IMR-90 (cell line): ENCODE data around the gene ARNT2. TPM values are rescaled to one million over a fixed set of nuclear protein-coding genes. Genes with fewer than 3 reads are reported as not detected.
A peak's percentile ranks its signal among the peaks of the same experiment; 100 is the strongest.

Source experiments
- ATAC-seq: fragments of 200-7000 bp; cut with Tn5 transposase; 2 replicates; pipeline ENCODE4 v1.9.1; 2020; ENCODE audit warnings: low read depth, mild to moderate bottlenecking, moderate library complexity
- BruUV-seq: library from RNA; stranded (reverse); fragments of 400-500 nt; replicated peaks from 2 replicates; lab custom pipeline; 2021; lab: Mats Ljungman, UMichigan
- CTCF ChIA-PET: fragments of 300-600 bp; formaldehyde crosslinking; extraction: SDS; loops from one replicate; lab custom pipeline; 2021; ENCODE audit warnings: antibody characterized with exemption; lab: Yijun Ruan, JAX
- POLR2A ChIA-PET: fragments of 300-600 bp; sonication (Branson Sonifier 250); formaldehyde crosslinking; loops from one replicate; lab custom pipeline; 2022; ENCODE audit warnings: antibody characterized with exemption; ENCODE audit not compliant: unreplicated experiment; lab: Charles Lee
- DNase-seq: peaks from one replicate; pipeline ENCODE4 v3.0.0; 2013
- H2AFZ ChIP-seq: replicated peaks from 2 replicates; pipeline ENCODE3; 2013; ENCODE audit warnings: low read length, mild to moderate bottlenecking; ENCODE audit not compliant: poor library complexity
- H2AK5ac ChIP-seq: 2 replicates; pipeline ENCODE4 v1.6.1; 2013; ENCODE audit warnings: low read depth, low read length, inconsistent platforms
- H2AK9ac ChIP-seq: replicated peaks from 2 replicates; pipeline ENCODE3; 2013; ENCODE audit warnings: mild to moderate bottlenecking, low read depth, low read length, moderate library complexity; ENCODE audit not compliant: poor library complexity
- H2BK120ac ChIP-seq: 2 replicates; pipeline ENCODE4 v1.6.1; 2013; ENCODE audit warnings: low read depth, low read length, inconsistent platforms
- H2BK15ac ChIP-seq: 3 replicates; pipeline ENCODE4 v1.6.1; 2013; ENCODE audit warnings: low read depth, low read length, inconsistent platforms
- H2BK20ac ChIP-seq: 2 replicates; pipeline ENCODE4 v1.6.1; 2013; ENCODE audit warnings: low read depth, mild to moderate bottlenecking, inconsistent platforms, low read length, moderate library complexity
- H2BK5ac ChIP-seq: 2 replicates; pipeline ENCODE4 v1.6.1; 2013; ENCODE audit warnings: mild to moderate bottlenecking, low read depth, low read length, inconsistent platforms; ENCODE audit not compliant: poor library complexity, severe bottlenecking
- H3K14ac ChIP-seq: replicated peaks from 2 replicates; pipeline ENCODE4 v1.6.1; 2013; ENCODE audit warnings: low read depth, low read length, inconsistent platforms
- H3K18ac ChIP-seq: 2 replicates; pipeline ENCODE4 v1.6.1; 2013; ENCODE audit warnings: low read depth, low read length, control low read depth
- H3K23ac ChIP-seq: 2 replicates; pipeline ENCODE4 v1.6.1; 2013; ENCODE audit warnings: low read depth, low read length, inconsistent platforms
- H3K27ac ChIP-seq: 2 replicates; pipeline ENCODE4 v1.5.1; 2013; ENCODE audit warnings: mild to moderate bottlenecking, control low read depth, low read length; ENCODE audit not compliant: insufficient read depth
- H3K27me3 ChIP-seq: 2 replicates; pipeline ENCODE4 v1.6.1; 2013; ENCODE audit warnings: low read length; ENCODE audit not compliant: control insufficient read depth, insufficient read depth
- H3K36me3 ChIP-seq: 2 replicates; pipeline ENCODE4 v1.6.1; 2013; ENCODE audit warnings: low read length, mixed read lengths; ENCODE audit not compliant: control insufficient read depth, insufficient read depth
- H3K4ac ChIP-seq: 2 replicates; pipeline ENCODE4 v1.6.1; 2013; ENCODE audit warnings: low read depth, low read length, inconsistent platforms
- H3K4me1 ChIP-seq: 2 replicates; pipeline ENCODE4 v1.6.1; 2013; ENCODE audit warnings: low read length, mixed read lengths; ENCODE audit not compliant: control insufficient read depth, insufficient read depth
- H3K4me2 ChIP-seq: 2 replicates; pipeline ENCODE4 v1.6.1; 2013; ENCODE audit warnings: low read depth, mild to moderate bottlenecking, control low read depth, low read length, moderate library complexity
- H3K4me3 ChIP-seq: 2 replicates; pipeline ENCODE4 v1.5.1; 2013; ENCODE audit warnings: low read depth, mild to moderate bottlenecking, control low read depth, low read length, moderate library complexity; ENCODE audit not compliant: insufficient read depth
- H3K56ac ChIP-seq: 2 replicates; pipeline ENCODE4 v1.6.1; 2013; ENCODE audit warnings: low read length, inconsistent platforms; ENCODE audit not compliant: insufficient read depth; ENCODE audit errors: extremely low read depth
- H3K79me1 ChIP-seq, 2 experiments: 2 replicates each; pipeline ENCODE4 v1.6.1; 2013; ENCODE audit warnings: low read length in 2 of 2, inconsistent platforms in 1 of 2, low read depth in 1 of 2
- H3K9ac ChIP-seq: 2 replicates; pipeline ENCODE4 v1.6.1; 2013; ENCODE audit warnings: low read depth, low read length, control low read depth
- H3K9me1 ChIP-seq: 2 replicates; pipeline ENCODE4 v1.6.1; 2013; ENCODE audit warnings: low read length, inconsistent platforms; ENCODE audit not compliant: insufficient read depth
- H3K9me3 ChIP-seq: 2 replicates; pipeline ENCODE4 v1.6.1; 2013; ENCODE audit warnings: low read length; ENCODE audit not compliant: control insufficient read depth, insufficient read depth
- H4K20me1 ChIP-seq: 2 replicates; pipeline ENCODE4 v1.6.1; 2013; ENCODE audit warnings: low read length, inconsistent platforms; ENCODE audit not compliant: insufficient read depth
- H4K5ac ChIP-seq: 2 replicates; pipeline ENCODE4 v1.6.1; 2013; ENCODE audit warnings: mild to moderate bottlenecking, low read depth, low read length, control low read depth
- H4K8ac ChIP-seq, 2 experiments: 2 replicates each; pipeline ENCODE4 v1.6.1; 2013; ENCODE audit warnings: low read depth in 2 of 2, low read length in 2 of 2, control low read depth in 1 of 2, inconsistent platforms in 1 of 2
- H4K91ac ChIP-seq: 2 replicates; pipeline ENCODE4 v1.6.1; 2013; ENCODE audit warnings: low read depth, low read length, inconsistent platforms; ENCODE audit not compliant: insufficient read depth
- BHLHE40 ChIP-seq: fragments of 150-350 bp; IDR thresholded peaks from 2 replicates; pipeline ENCODE4 v1.6.1; 2016; ENCODE audit warnings: mild to moderate bottlenecking, low read depth, low read length
- CEBPB ChIP-seq: IDR thresholded peaks from 2 replicates; pipeline ENCODE4 v1.6.1; 2012; ENCODE audit warnings: low read depth, low read length, improper control_type of control experiment
- CHD1 ChIP-seq: IDR thresholded peaks from 2 replicates; pipeline ENCODE4 v1.6.1; 2012; ENCODE audit warnings: low read depth, low read length, improper control_type of control experiment
- CTCF ChIP-seq: conservative IDR thresholded peaks from 2 replicates; pipeline ENCODE4 v1.5.1; 2012; ENCODE audit warnings: mild to moderate bottlenecking, low read depth, low read length, improper control_type of control experiment
- FOS ChIP-seq: fragments of 150-350 bp; IDR thresholded peaks from 2 replicates; pipeline ENCODE4 v1.6.1; 2016; ENCODE audit warnings: low read depth, low read length
- MAFK ChIP-seq: IDR thresholded peaks from 2 replicates; pipeline ENCODE4 v1.6.1; 2012; ENCODE audit warnings: low read depth, low read length, improper control_type of control experiment
- MAZ ChIP-seq: IDR thresholded peaks from 2 replicates; pipeline ENCODE4 v1.6.1; 2012; ENCODE audit warnings: low read depth, mild to moderate bottlenecking, low read length, improper control_type of control experiment, moderate library complexity, borderline replicate concordance
- MXI1 ChIP-seq: IDR thresholded peaks from 2 replicates; pipeline ENCODE4 v1.6.1; 2012; ENCODE audit warnings: low read depth, mild to moderate bottlenecking, low read length, moderate library complexity, borderline replicate concordance
- NFE2L2 ChIP-seq: fragments of 150-350 bp; IDR thresholded peaks from 2 replicates; pipeline ENCODE4 v1.6.1; 2016; ENCODE audit warnings: low read depth, mild to moderate bottlenecking, low read length
- POLR2A ChIP-seq: IDR thresholded peaks from 2 replicates; pipeline ENCODE4 v1.6.1; 2012; ENCODE audit warnings: mild to moderate bottlenecking, low read depth, low read length
- RAD21 ChIP-seq: IDR thresholded peaks from 2 replicates; pipeline ENCODE4 v1.6.1; 2012; ENCODE audit warnings: low read length, improper control_type of control experiment
- RCOR1 ChIP-seq: IDR thresholded peaks from 2 replicates; pipeline ENCODE4 v1.6.1; 2012; ENCODE audit warnings: mild to moderate bottlenecking, low read length, improper control_type of control experiment; ENCODE audit not compliant: insufficient replicate concordance
- RFX5 ChIP-seq: IDR thresholded peaks from 2 replicates; pipeline ENCODE4 v1.8.0; 2012; ENCODE audit warnings: low read depth, mild to moderate bottlenecking, low read length, moderate library complexity
- SMC3 ChIP-seq: fragments of 150-350 bp; IDR thresholded peaks from 2 replicates; pipeline ENCODE4 v1.6.1; 2016; ENCODE audit warnings: low read depth, mild to moderate bottlenecking, antibody characterized with exemption, low read length, moderate library complexity
- USF2 ChIP-seq: fragments of 150-350 bp; IDR thresholded peaks from 2 replicates; pipeline ENCODE4 v1.6.1; 2017; ENCODE audit warnings: mild to moderate bottlenecking, antibody characterized with exemption, low read length, low read depth
- WGBS, 2 experiments: methylation state at CpG; one replicate each; pipeline versions ENCODE4 v1.1.5 to v1.1.7; 2013; ENCODE audit warnings: missing lambda C conversion rate in 2 of 2; ENCODE audit not compliant: insufficient read length in 1 of 2; ENCODE audit errors: extremely low coverage in 2 of 2; 5-methylcytosine and 5-hydroxymethylcytosine counted together
- dilution Hi-C: fragments of 300-500 bp; cut with HindIII; formaldehyde crosslinking; loops from one replicate; pipeline ENCODE4 v1.14.3; 2018; ENCODE audit warnings: low sequenced_read_pairs; ENCODE audit not compliant: unreplicated experiment
- in situ Hi-C: fragments of 300-500 bp; cut with MboI; formaldehyde crosslinking; loops from 3 replicates; pipeline ENCODE4 v1.14.3; 2019; ENCODE audit warnings: low sequenced_read_pairs, inconsistent platforms, mixed read lengths
- intact Hi-C: fragments of 100-400 bp; cut with micrococcal nuclease; formaldehyde crosslinking; loops from 2 replicates; pipeline ENCODE4 v1.10.0; 2022
- polyA plus RNA-seq, 3 experiments: library from polyadenylated mRNA; depleted of rRNA; stranded (reverse); fragments of >200 nt; gene quantifications; 2 replicates each; pipeline ENCODE4 v1.2.3, GENCODE V29; 2012; ENCODE audit warnings: low replicate concordance in 1 of 3
- total RNA-seq: library from RNA; depleted of rRNA; stranded (reverse); fragments of >200 nt; gene quantifications from 2 replicates; pipeline ENCODE4 v1.2.3, GENCODE V29; 2012
- TF ChIP-seq, protein P1 (sequence below): fragments of 150-350 bp; IDR thresholded peaks from 2 replicates; pipeline ENCODE4 v1.6.1; 2016; ENCODE audit warnings: low read depth, mild to moderate bottlenecking, low read length, moderate library complexity, borderline replicate concordance

Gene ARNT2
- total and polyA plus RNA-seq, 2 of the 4 experiments (the other 2 are of a cell fraction), result 18.2 to 19.0 TPM

- H2BK120ac ChIP-seq, result peak overlapping the region; percentile 88
- dilution Hi-C loops (no loop called here), intact Hi-C loops (no loop called here), in situ Hi-C loops (no loop called here)
- no CpG with 5 or more reads among the region's 7 CpGs for WGBS, 2 experiments
- peak overlapping the region; percentile 84 for H2BK5ac ChIP-seq
- H2AK9ac ChIP-seq, result no peak overlapping the region
- peak overlapping the region; percentile 75; the same call in 1 of the 3 replicates for H2BK15ac ChIP-seq
- no peak overlapping the region for H2AFZ ChIP-seq
- no peak overlapping the region for H3K4me2 ChIP-seq
- peak overlapping the region; percentile 13 to 75; a peak in 2 of 4 replicates for H4K8ac ChIP-seq
- H4K20me1 ChIP-seq, result no peaks in the 10 kb centered on the region
- no peak overlapping the region for H3K4me3 ChIP-seq
- H3K4me1 ChIP-seq, result peaks cover 16% of the 10 kb centered on the region
- H3K27me3 ChIP-seq, result no peaks in the 10 kb centered on the region
- BruUV-seq, result no TSS peak
- H2AK5ac ChIP-seq, result peak overlapping the region; percentile 47; the same call in 1 of the 2 replicates
- peak overlapping the region; percentile 93 for H3K18ac ChIP-seq
- H3K79me1 ChIP-seq, result peaks cover 4 to 23% of the 10 kb centered on the region in 2 experiments; a peak in 3 of 4 replicates
- peak overlapping the region; percentile 65 for H3K14ac ChIP-seq
- ChIA-PET CTCF (interaction anchor here (0.8 kb wide), 1 partner anchor 8 kb away, joined by 3 read pairs; no protein-coding TSS in a partner anchor), POLR2A (no interaction called here)
- TF ChIP-seq FOS (no peak), SMC3 (no peak), POLR2A (no peak), CHD1 (no peak), RCOR1 (no peak), NFE2L2 (no peak), MAFK (no peak), BHLHE40 (no peak), MXI1 (no peak), RFX5 (no peak), CEBPB (no peak), RAD21 (no peak), USF2 (no peak), MAZ (no peak), CTCF (no peak)
- TF ChIP-seq, protein P1, sequence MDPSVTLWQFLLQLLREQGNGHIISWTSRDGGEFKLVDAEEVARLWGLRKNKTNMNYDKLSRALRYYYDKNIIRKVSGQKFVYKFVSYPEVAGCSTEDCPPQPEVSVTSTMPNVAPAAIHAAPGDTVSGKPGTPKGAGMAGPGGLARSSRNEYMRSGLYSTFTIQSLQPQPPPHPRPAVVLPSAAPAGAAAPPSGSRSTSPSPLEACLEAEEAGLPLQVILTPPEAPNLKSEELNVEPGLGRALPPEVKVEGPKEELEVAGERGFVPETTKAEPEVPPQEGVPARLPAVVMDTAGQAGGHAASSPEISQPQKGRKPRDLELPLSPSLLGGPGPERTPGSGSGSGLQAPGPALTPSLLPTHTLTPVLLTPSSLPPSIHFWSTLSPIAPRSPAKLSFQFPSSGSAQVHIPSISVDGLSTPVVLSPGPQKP, result no peak
- H3K4ac ChIP-seq, result peak overlapping the region; percentile 68
- H3K9me3 ChIP-seq, result 0 out of 2 replicates have a peak, but pooled peaks cover 4% of the 10 kb centered on the region
- ATAC-seq, result peak; percentile 10; the same call in 1 of the 2 replicates
- peak overlapping the region; percentile 37; the same call in 1 of the 2 replicates for H3K23ac ChIP-seq
- peak overlapping the region; percentile 35; the same call in 1 of the 2 replicates for H3K9ac ChIP-seq
- H4K5ac ChIP-seq, result peak overlapping the region; percentile 92
- peak overlapping the region; percentile 78 for H4K91ac ChIP-seq
- H3K56ac ChIP-seq, result no peak overlapping the region
- peak overlapping the region; percentile 81 for H2BK20ac ChIP-seq
- peaks cover 11% of the 10 kb centered on the region for H3K36me3 ChIP-seq
- peak overlapping the region; percentile 92; the same call in 1 of the 2 replicates for H3K27ac ChIP-seq
- no peak for DNase-seq
- H3K9me1 ChIP-seq, result peaks cover 17% of the 10 kb centered on the region; the same call in 1 of the 2 replicates
These were observed 127.6 kb downstream of the ARNT2 start for GRCh38 chr15:80531796-80532195.
